K562 (cell line): ENCODE results near the gene PDE6H. TPM values are rescaled to one million over a fixed set of nuclear protein-coding genes. Genes with fewer than 3 reads are reported as not detected.

Source experiments
- ATAC-seq: fragments of 200-7000 bp; cut with Tn5 transposase; 3 replicates; pipeline ENCODE4 v1.9.1; 2020; ENCODE audit warnings: moderate library complexity
- BruUV-seq: library from RNA; stranded (reverse); fragments of 400-500 nt; replicated peaks from 2 replicates; lab custom pipeline; 2021; lab: Mats Ljungman, UMichigan
- CTCF ChIA-PET: fragments of 300-600 bp; formaldehyde crosslinking; extraction: SDS; loops from one replicate; lab custom pipeline; 2021; ENCODE audit warnings: low intra/inter-chr PET ratio; lab: Yijun Ruan, JAX
- POLR2A ChIA-PET: fragments of 300-600, 350-650 bp; sonication (Branson Sonifier 250); formaldehyde crosslinking; extraction: SDS; loops from one replicate; lab custom pipeline; 2021; ENCODE audit warnings: antibody characterized with exemption, inconsistent platforms; lab: Yijun Ruan, JAX
- DNase-seq, 4 experiments: peaks; one replicate each; pipeline versions ENCODE4 v3.0.0 to v3.0.0-alpha.2; 2011 to 2018; ENCODE audit warnings: low spot score in 3 of 4, mixed read lengths in 3 of 4; ENCODE audit errors: extremely low read depth in 1 of 4
- FAIRE-seq: peaks from 2 replicates; lab custom pipeline; 2011; peaks lifted over from hg19 to GRCh38; lab: Jason Lieb, UNC
- H2AFZ ChIP-seq: 2 replicates; pipeline ENCODE4 v1.6.0; 2011; ENCODE audit warnings: low read depth, low read length, control low read depth, inconsistent platforms
- H3K27ac ChIP-seq: fragments of 200-600 bp; 3 replicates; pipeline ENCODE4 v1.8.0; 2011; ENCODE audit warnings: low read depth, mild to moderate bottlenecking, control low read depth, inconsistent platforms, low read length, moderate library complexity, mixed read lengths; ENCODE audit errors: extremely low read depth
- H3K27me3 ChIP-seq, 2 experiments: fragments of 300-600 bp in 1 of 2; 2 replicates in 1 of 2; 3 replicates in 1 of 2; pipeline versions ENCODE4 v1.6.0 to v1.8.0; 2011; ENCODE audit warnings: inconsistent platforms in 2 of 2, low read length in 2 of 2, mild to moderate bottlenecking in 1 of 2, mixed read lengths in 1 of 2, moderate library complexity in 1 of 2; ENCODE audit not compliant: control insufficient read depth in 2 of 2, insufficient read depth in 2 of 2
- H3K36me3 ChIP-seq: fragments of 300-600 bp; 3 replicates; pipeline ENCODE4 v1.8.0; 2011; ENCODE audit warnings: mild to moderate bottlenecking, low read length, inconsistent platforms; ENCODE audit not compliant: control insufficient read depth, insufficient read depth
- H3K4me1 ChIP-seq, 2 experiments: fragments of 200-600 bp in 1 of 2; replicated peaks in 1 of 2; 2 replicates in 1 of 2; 3 replicates in 1 of 2; pipeline versions ENCODE4 v1.5.1 to v1.8.0; 2011; ENCODE audit warnings: inconsistent platforms in 2 of 2, low read length in 2 of 2, mild to moderate bottlenecking in 1 of 2, mixed read lengths in 1 of 2, moderate library complexity in 1 of 2; ENCODE audit not compliant: control insufficient read depth in 2 of 2, insufficient read depth in 2 of 2
- H3K4me2 ChIP-seq: 2 replicates; pipeline ENCODE4 v1.6.1; 2011; ENCODE audit warnings: low read length, control low read depth, inconsistent platforms, mixed read lengths; ENCODE audit not compliant: insufficient read depth
- H3K4me3 ChIP-seq: fragments of 200-600 bp; sonication (generic), shearing (Covaris generic); 2 replicates; pipeline ENCODE4 v1.5.1; 2016; ENCODE audit warnings: control low read depth, inconsistent platforms
- H3K79me2 ChIP-seq: fragments of 200-600 bp; 3 replicates; pipeline ENCODE4 v1.8.0; 2011; ENCODE audit warnings: low read length, inconsistent platforms; ENCODE audit not compliant: control insufficient read depth, insufficient read depth
- H3K9ac ChIP-seq, 2 experiments: 2 replicates each; pipeline versions ENCODE4 v1.6.0 to v1.6.1; 2011; ENCODE audit warnings: low read depth in 2 of 2, low read length in 2 of 2, control low read depth in 1 of 2, inconsistent platforms in 1 of 2, mild to moderate bottlenecking in 1 of 2, mixed read lengths in 1 of 2; ENCODE audit not compliant: insufficient read depth in 1 of 2
- H3K9me1 ChIP-seq: one replicate; pipeline ENCODE4 v1.6.0; 2011; ENCODE audit warnings: inconsistent platforms, mild to moderate bottlenecking, low read length, moderate library complexity; ENCODE audit not compliant: control insufficient read depth, insufficient read depth
- H3K9me3 ChIP-seq: replicated peaks from 2 replicates; pipeline ENCODE4 v1.5.1; 2011; ENCODE audit warnings: low read depth, low read length, inconsistent platforms; ENCODE audit not compliant: control insufficient read depth, insufficient read depth
- H4K20me1 ChIP-seq: replicated peaks from 2 replicates; pipeline ENCODE4 v1.6.1; 2011; ENCODE audit warnings: low read length, inconsistent platforms, mixed read lengths; ENCODE audit not compliant: control insufficient read depth, insufficient read depth
- ARID2 ChIP-seq: fragments of 450-650 bp; IDR thresholded peaks from 2 replicates; pipeline ENCODE4 v1.6.1; 2017; ENCODE audit warnings: antibody characterized with exemption, mild to moderate bottlenecking
- C11orf30 ChIP-seq: fragments of 450-650 bp; IDR thresholded peaks from 2 replicates; pipeline ENCODE4 v1.6.1; 2016; ENCODE audit warnings: low read depth, mild to moderate bottlenecking
- ERF ChIP-seq: fragments of 450-650 bp; formaldehyde crosslinking; IDR thresholded peaks from 2 replicates; pipeline ENCODE4 v1.4.0; 2020; ENCODE audit warnings: mild to moderate bottlenecking, mixed read lengths
- FOXA3 ChIP-seq, 2 experiments: fragments of 450-650 bp in 1 of 2; sonication (generic) in 1 of 2; formaldehyde crosslinking; IDR thresholded peaks in 1 of 2; conservative IDR thresholded peaks in 1 of 2; 2 replicates each; pipeline versions ENCODE4 v1.4.0 to v1.8.0; 2020 to 2022; ENCODE audit warnings: mild to moderate bottlenecking in 2 of 2, missing genetic modification reagents in 1 of 2
- RBM34 ChIP-seq: fragments of 200-400 bp; formaldehyde crosslinking; IDR thresholded peaks from 2 replicates; pipeline ENCODE4 v1.6.1; 2018; ENCODE audit warnings: low read length, borderline replicate concordance; ENCODE audit not compliant: insufficient read depth
- RREB1 ChIP-seq: fragments of 250-450 bp; sonication (Bioruptor Pico); IDR thresholded peaks from 2 replicates; pipeline ENCODE4 v1.4.0; 2020
- STAG1 ChIP-seq: sonication (generic); formaldehyde crosslinking; IDR thresholded peaks from 2 replicates; pipeline ENCODE4 v1.5.0; 2020; ENCODE audit warnings: missing genetic modification reagents, borderline replicate concordance
- THAP7 ChIP-seq: fragments of 250-450 bp; sonication (Bioruptor Pico); IDR thresholded peaks from 2 replicates; pipeline ENCODE4 v1.5.0; 2021
- U2AF2 ChIP-seq: fragments of 200-400 bp; formaldehyde crosslinking; optimal IDR thresholded peaks from 2 replicates; pipeline ENCODE3; 2017; ENCODE audit warnings: low read depth, mild to moderate bottlenecking, low read length
- ZBTB17 ChIP-seq: fragments of 450-650 bp; formaldehyde crosslinking; IDR thresholded peaks from 2 replicates; pipeline ENCODE4 v1.4.0; 2020; ENCODE audit warnings: mild to moderate bottlenecking
- ZNF316 ChIP-seq: fragments of 450-650 bp; IDR thresholded peaks from 2 replicates; pipeline ENCODE4 v1.6.1; 2016
- WGBS: fragments of 100-300 bp; shearing (Covaris generic); methylation state at CpG from one replicate; pipeline ENCODE4 v1.1.6; 2016; ENCODE audit warnings: low coverage, mixed read lengths; ENCODE audit not compliant: insufficient coverage; ENCODE audit errors: missing lambda C conversion rate; 5-methylcytosine and 5-hydroxymethylcytosine counted together
- in situ Hi-C: fragments of 300-500 bp; cut with MboI; formaldehyde crosslinking; loops from 4 replicates; pipeline ENCODE4 v1.15.0; 2018; ENCODE audit warnings: inconsistent platforms, mixed read lengths
- intact Hi-C: fragments of 100-400 bp; cut with micrococcal nuclease; formaldehyde crosslinking; loops from 2 replicates; pipeline ENCODE4 v1.14.2; 2022
- polyA plus RNA-seq, 8 experiments: library from polyadenylated mRNA; depleted of rRNA in 4 of 8; stranded (reverse) in 5 of 8; unstranded in 3 of 8; fragments of >200 nt; fragmentation: Nextera tagmentation in 2 of 8; fragmentation: Illumina TruSeq in 1 of 8; extraction: Ambion mirVana in 2 of 8; extraction: Trizol in 1 of 8; gene quantifications; 2 replicates each; pipeline versions ENCODE4 v1.2.1 to v1.2.3, GENCODE V29; 2011 to 2014; ENCODE audit warnings: inconsistent platforms in 1 of 8, missing spikeins in 1 of 8
- total RNA-seq, 7 experiments: library from RNA; depleted of rRNA in 6 of 7; stranded (reverse); fragments of >200 nt in 6 of 7; fragmentation: Illumina TruSeq in 2 of 7; extraction: Trizol in 2 of 7; gene quantifications; 2 replicates each; pipeline versions ENCODE4 v1.2.1 to v1.2.3, GENCODE V29; 2011 to 2021; ENCODE audit warnings: low replicate concordance in 1 of 7
- TF ChIP-seq, protein P1 (sequence below): IDR thresholded peaks from 2 replicates; pipeline ENCODE4 v1.6.1; 2016; ENCODE audit warnings: missing genetic modification characterization, missing compliant biosample characterization
- TF ChIP-seq, protein P2 (sequence below): fragments of 200-800 bp; sonication (Bioruptor generic); IDR thresholded peaks from 2 replicates; pipeline ENCODE4 v1.6.1; 2017; ENCODE audit warnings: missing genetic modification characterization, missing compliant biosample characterization

The PDE6H gene
- total and polyA plus RNA-seq, 9 of the 15 experiments (the other 6 are each of a cell fraction or from before 2014, with no cell fraction given): 0.15 TPM; not detected in 8

DNA sequence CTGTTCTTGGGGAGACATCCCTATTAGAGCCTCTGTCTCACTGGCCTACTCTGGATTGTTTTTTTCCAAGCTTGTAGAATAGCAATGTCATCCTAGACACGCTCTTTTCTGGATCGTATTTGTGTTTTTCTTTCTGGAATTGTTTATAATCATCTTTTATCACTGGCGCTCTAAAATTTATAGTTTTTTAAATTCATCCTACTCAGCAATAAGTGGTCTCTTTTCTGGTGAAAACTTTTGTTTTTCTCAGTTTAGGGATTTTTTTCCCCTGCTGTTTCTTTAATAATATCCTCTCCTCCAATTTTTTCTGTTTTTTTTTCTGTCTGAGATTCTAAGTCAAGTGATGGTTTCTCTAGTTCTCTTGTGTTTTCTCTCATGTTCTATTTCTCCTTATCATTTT lies 25.2 kb downstream of the PDE6H start:
- Histone ChIP-seq H2AFZ (no peak overlapping the region), H3K4me2 (no peak overlapping the region), H3K79me2 (no peaks in the 10 kb centered on the region), H3K9me1 (no peaks in the 10 kb centered on the region), H3K9me3 (no peaks in the 10 kb centered on the region), H3K27me3 (0 out of 5 replicates have a peak, but pooled peaks cover 0 to 4% of the 10 kb centered on the region in 2 experiments), H3K4me3 (no peak overlapping the region), H3K36me3 (no peaks in the 10 kb centered on the region), H3K9ac (no peak overlapping the region), H4K20me1 (no peaks in the 10 kb centered on the region), H3K27ac (no peak overlapping the region), H3K4me1 (no peaks in the 10 kb centered on the region)
- POLR2A ChIA-PET: interaction anchor here (0.6 kb wide), 1 partner anchor 204 kb away, joined by 3 read pairs; no protein-coding TSS in a partner anchor
- no peak for DNase-seq
- in situ Hi-C loops (loop anchor here (10.0 kb wide), 1 partner anchor 153 kb away; the partner anchor contains the start of gene ART4), intact Hi-C loops (loop anchor here (10.0 kb wide), 2 partner anchors 183 to 273 kb away; partner anchors contain the start of gene SMCO3)
- no TSS peak for BruUV-seq
- no peak for FAIRE-seq
- CTCF ChIA-PET: no interaction called here
- WGBS: 3% methylated on average over 3 of the region's 3 CpGs
- ATAC-seq: no peak
- no peak for TF ChIP-seq ZBTB17 (CRISPR knock-in tag)
- TF ChIP-seq, protein P1, sequence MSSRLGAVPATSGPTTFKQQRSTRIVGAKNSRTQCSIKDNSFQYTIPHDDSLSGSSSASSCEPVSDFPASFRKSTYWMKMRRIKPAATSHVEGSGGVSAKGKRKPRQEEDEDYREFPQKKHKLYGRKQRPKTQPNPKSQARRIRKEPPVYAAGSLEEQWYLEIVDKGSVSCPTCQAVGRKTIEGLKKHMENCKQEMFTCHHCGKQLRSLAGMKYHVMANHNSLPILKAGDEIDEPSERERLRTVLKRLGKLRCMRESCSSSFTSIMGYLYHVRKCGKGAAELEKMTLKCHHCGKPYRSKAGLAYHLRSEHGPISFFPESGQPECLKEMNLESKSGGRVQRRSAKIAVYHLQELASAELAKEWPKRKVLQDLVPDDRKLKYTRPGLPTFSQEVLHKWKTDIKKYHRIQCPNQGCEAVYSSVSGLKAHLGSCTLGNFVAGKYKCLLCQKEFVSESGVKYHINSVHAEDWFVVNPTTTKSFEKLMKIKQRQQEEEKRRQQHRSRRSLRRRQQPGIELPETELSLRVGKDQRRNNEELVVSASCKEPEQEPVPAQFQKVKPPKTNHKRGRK: 0 out of 2 replicates have a peak, but pooled peaks have one; percentile 24
- peak; percentile 68 for TF ChIP-seq ZNF316
- no peak for TF ChIP-seq RBM34
- no peak for TF ChIP-seq THAP7 (CRISPR knock-in tag)
- no peak for TF ChIP-seq STAG1 (CRISPR knock-in tag)
- TF ChIP-seq, protein P2, sequence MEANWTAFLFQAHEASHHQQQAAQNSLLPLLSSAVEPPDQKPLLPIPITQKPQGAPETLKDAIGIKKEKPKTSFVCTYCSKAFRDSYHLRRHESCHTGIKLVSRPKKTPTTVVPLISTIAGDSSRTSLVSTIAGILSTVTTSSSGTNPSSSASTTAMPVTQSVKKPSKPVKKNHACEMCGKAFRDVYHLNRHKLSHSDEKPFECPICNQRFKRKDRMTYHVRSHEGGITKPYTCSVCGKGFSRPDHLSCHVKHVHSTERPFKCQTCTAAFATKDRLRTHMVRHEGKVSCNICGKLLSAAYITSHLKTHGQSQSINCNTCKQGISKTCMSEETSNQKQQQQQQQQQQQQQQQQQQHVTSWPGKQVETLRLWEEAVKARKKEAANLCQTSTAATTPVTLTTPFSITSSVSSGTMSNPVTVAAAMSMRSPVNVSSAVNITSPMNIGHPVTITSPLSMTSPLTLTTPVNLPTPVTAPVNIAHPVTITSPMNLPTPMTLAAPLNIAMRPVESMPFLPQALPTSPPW: no peak
- TF ChIP-seq FOXA3 (CRISPR knock-in tag; conservative IDR thresholded peaks at IDR 0.05 in 1 of 2, IDR thresholded peaks at IDR 0.05 in 1 of 2): no peak
- peak; percentile 41 for TF ChIP-seq C11orf30
- no peak for TF ChIP-seq RREB1 (CRISPR knock-in tag)
- no peak for TF ChIP-seq U2AF2
- TF ChIP-seq ARID2: no peak
- no peak for TF ChIP-seq ERF
